Breast epithelium (tissue), 4 donors: ENCODE measurements around the gene ARHGAP10. TPM values are rescaled to one million over a fixed set of nuclear protein-coding genes. Genes with fewer than 3 reads are reported as not detected.

Source experiments
- DNase-seq, 2 donors: peaks; one replicate each; pipeline ENCODE4 v3.0.0-alpha.2; 2019; ENCODE audit warnings: low spot score in 2 of 2
- H3K27ac ChIP-seq, 2 donors: fragments of 200-600 bp; sonication (generic) in 1 of 2; one replicate each; pipeline ENCODE4 v1.5.1; 2016 to 2019; ENCODE audit warnings: mild to moderate bottlenecking in 1 of 2
- H3K27me3 ChIP-seq, 2 donors: fragments of 200-600 bp; sonication (generic) in 1 of 2; one replicate each; pipeline versions ENCODE4 v1.5.1 to v1.6.0; 2017 to 2019; ENCODE audit warnings: control low read depth in 1 of 2, mild to moderate bottlenecking in 1 of 2
- H3K36me3 ChIP-seq: fragments of 200-600 bp; one replicate; pipeline ENCODE4 v1.5.1; 2019
- H3K4me1 ChIP-seq, 2 donors: fragments of 200-600 bp; sonication (generic); one replicate each; pipeline ENCODE4 v1.5.1; 2016 to 2019; ENCODE audit warnings: control low read depth in 1 of 2
- H3K4me3 ChIP-seq, 3 donors: fragments of 200-600 bp; sonication (generic); 1 replicate in 2 of 3; 2 replicates in 1 of 3; pipeline ENCODE4 v1.5.1; 2016 to 2019; ENCODE audit warnings: mild to moderate bottlenecking in 3 of 3, moderate library complexity in 2 of 3
- H3K9me3 ChIP-seq, 2 donors: fragments of 200-600 bp; sonication (generic) in 1 of 2; one replicate each; pipeline ENCODE4 v1.5.1; 2016 to 2019; ENCODE audit warnings: control low read depth in 1 of 2
- POLR2A ChIP-seq: fragments of 450-650 bp; IDR thresholded peaks from one replicate; pipeline ENCODE4 v1.6.1; 2016; ENCODE audit warnings: antibody characterized with exemption, mild to moderate bottlenecking, moderate library complexity
- POLR2AphosphoS5 ChIP-seq, 3 donors: sonication (generic); formaldehyde crosslinking; IDR thresholded peaks; one replicate each; pipeline ENCODE4 v1.6.1; 2017; ENCODE audit warnings: antibody characterized with exemption in 3 of 3
- intact Hi-C: fragments of 100-400 bp; cut with DNase I; formaldehyde crosslinking; loops from one replicate; pipeline ENCODE4 v1.15.1; 2023; ENCODE audit warnings: low total_unique reads
- total RNA-seq, 3 donors: library from RNA; depleted of rRNA; stranded (reverse); fragments of >200 nt; gene quantifications; one replicate each; pipeline ENCODE4 v1.1.0, GENCODE V29; 2016
- TF ChIP-seq, protein P1 (sequence below), 3 donors: fragments of 450-650 bp; IDR thresholded peaks; one replicate each; pipeline ENCODE4 v1.5.1; 2016 to 2017; ENCODE audit warnings: antibody characterized with exemption in 3 of 3, mild to moderate bottlenecking in 3 of 3, moderate library complexity in 3 of 3

Gene ARHGAP10
- total RNA-seq, 3 donors from 2014 or later = 49.5 to 138 (median 62.6) TPM

DNA sequence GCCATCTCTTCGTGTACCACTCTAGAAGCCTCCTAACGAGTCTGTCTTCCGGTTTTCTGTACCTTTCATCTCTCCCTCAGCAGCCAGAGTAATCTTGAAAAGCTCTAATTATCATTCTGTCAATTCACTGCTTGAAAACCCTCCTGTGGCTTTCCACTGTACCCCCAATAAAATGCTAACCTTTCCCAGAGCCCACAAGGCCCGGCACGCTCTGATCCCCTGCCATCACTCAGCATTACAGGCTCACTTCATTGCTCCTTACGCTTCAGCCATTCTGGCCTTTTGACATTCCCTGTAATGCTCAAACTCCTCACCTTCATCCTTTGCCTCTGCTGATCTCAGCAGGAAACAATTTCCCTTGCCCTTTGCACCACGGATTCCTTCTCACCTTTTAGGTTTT lies 112.9 kb downstream of the ARHGAP10 start:
- TF ChIP-seq, protein P1, sequence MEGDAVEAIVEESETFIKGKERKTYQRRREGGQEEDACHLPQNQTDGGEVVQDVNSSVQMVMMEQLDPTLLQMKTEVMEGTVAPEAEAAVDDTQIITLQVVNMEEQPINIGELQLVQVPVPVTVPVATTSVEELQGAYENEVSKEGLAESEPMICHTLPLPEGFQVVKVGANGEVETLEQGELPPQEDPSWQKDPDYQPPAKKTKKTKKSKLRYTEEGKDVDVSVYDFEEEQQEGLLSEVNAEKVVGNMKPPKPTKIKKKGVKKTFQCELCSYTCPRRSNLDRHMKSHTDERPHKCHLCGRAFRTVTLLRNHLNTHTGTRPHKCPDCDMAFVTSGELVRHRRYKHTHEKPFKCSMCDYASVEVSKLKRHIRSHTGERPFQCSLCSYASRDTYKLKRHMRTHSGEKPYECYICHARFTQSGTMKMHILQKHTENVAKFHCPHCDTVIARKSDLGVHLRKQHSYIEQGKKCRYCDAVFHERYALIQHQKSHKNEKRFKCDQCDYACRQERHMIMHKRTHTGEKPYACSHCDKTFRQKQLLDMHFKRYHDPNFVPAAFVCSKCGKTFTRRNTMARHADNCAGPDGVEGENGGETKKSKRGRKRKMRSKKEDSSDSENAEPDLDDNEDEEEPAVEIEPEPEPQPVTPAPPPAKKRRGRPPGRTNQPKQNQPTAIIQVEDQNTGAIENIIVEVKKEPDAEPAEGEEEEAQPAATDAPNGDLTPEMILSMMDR (IDR thresholded peaks at IDR 0.05) = no peak
- TF ChIP-seq POLR2AphosphoS5 (IDR thresholded peaks at IDR 0.05) (no peak), POLR2A (no peak)
- H3K36me3 ChIP-seq = no peaks in the 10 kb centered on the region
- H3K27ac ChIP-seq = no peak overlapping the region
- H3K4me3 ChIP-seq = no peak overlapping the region
- no peaks in the 10 kb centered on the region for H3K4me1 ChIP-seq
- no peaks in the 10 kb centered on the region for H3K9me3 ChIP-seq
- no peaks in the 10 kb centered on the region for H3K27me3 ChIP-seq
- intact Hi-C loops = no loop called here
- no peak for DNase-seq

DNA sequence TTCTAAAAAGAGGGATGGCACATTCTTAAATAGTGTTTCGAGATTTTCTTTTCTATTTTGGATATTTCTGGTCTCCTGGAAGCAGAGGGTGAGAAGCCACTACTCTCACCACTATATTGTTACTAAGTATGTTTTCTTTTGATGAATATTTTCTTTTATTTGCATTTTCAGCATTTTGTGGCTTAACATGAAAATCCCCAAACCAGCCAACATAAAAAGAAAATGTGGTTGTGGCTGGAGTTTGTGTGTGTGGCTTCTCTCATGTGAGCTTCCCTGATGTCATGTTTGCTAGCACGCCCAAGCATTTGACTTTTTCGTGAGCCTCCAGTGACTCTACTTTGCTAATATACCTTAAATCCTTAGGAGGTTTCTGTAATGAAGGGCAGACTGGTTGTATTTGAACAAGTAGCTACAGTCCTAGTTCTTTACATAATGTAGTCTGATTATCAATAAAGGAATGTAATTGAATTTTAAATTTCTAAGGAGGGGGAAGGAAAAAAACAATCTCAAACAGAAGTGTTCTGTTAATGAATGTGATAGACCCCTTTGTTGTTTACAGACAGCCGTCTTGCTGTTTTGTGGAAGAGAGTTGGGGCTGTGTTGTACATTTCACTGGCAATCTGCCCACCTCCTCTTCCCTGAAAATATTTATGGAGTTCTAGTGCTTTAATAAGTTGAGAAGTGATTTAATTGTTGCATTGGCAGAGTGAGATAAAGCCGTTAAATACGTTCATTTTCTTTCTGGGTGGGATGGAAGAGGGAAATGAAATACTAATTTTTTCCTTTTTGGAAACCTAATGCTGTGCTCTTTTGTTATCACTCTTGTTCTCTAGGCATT lies 114.6 kb downstream of the ARHGAP10 start:
- Histone ChIP-seq H3K4me1 (no peaks in the 10 kb centered on the region), H3K27me3 (no peaks in the 10 kb centered on the region), H3K9me3 (no peaks in the 10 kb centered on the region), H3K4me3 (no peak overlapping the region), H3K36me3 (no peaks in the 10 kb centered on the region), H3K27ac (no peak overlapping the region)
- DNase-seq = no peak
- TF ChIP-seq, protein P1 (IDR thresholded peaks at IDR 0.05) = no peak
- intact Hi-C loops = no loop called here

DNA sequence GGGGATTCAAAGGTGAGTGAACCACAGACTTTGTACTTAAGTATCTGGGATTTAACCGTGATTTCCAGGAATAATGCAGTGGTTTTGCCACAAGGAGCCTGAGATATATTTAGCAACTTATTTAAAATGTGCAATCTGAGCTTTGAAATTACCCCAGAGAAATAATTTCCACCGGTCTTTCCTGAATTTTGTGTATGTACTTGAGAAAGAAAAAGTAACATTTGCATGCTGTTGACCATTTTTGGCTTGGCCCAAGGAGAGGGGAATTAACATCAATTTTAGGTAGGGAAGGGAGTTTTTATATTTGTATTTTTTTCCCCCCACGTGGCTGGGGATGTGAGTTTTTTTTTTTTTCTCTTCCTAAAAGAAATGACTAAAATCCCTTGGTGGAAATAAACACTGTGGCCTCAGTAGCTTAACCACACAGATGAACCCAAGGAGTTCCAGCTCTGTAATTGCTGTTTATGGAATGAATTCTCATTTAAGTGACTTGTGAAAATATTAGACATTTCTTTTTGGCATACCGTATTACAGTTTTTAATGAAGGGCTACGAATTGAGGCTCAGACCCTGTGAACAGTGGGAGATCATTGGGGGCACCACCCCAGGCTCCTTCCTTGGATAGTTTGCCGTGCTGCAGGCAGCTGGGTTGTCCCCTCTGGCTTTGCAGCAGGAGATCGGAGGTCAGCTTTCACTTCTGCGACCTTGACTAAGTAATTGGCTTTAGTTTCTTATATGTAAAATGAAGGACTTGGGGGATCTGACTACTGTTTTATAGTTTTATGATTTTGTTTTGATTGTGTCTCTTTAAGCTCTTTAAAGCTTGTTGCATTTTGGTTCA lies 116.1 kb downstream of the ARHGAP10 start:
- intact Hi-C loops = no loop called here

DNA sequence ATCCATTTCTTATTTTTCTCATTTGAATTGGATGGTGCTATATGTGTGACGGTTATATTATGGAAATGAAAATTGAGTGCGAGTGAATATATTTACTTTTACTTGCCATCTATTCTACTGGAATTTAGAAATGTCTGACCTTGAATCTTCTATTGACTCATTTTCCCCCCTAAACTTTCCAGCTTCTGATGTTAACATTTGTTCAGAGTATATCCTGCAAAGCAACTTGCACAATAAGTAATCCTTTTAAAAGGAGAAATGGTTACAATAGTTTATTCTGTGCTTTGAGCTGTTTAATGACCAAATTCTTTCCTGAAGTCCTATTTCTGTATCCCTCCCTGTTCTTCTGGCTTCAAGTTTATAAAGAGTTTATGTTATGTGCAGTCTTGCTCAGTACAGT lies 116.7 kb downstream of the ARHGAP10 start:
- H3K36me3 ChIP-seq = no peaks in the 10 kb centered on the region
- TF ChIP-seq POLR2A (no peak), POLR2AphosphoS5 (IDR thresholded peaks at IDR 0.05) (no peak)
- TF ChIP-seq, protein P1 (IDR thresholded peaks at IDR 0.05) = no peak
- no peak overlapping the region for H3K4me3 ChIP-seq
- DNase-seq = no peak
- no peaks in the 10 kb centered on the region for H3K4me1 ChIP-seq
- intact Hi-C loops = no loop called here
- no peaks in the 10 kb centered on the region for H3K9me3 ChIP-seq
- H3K27me3 ChIP-seq = no peaks in the 10 kb centered on the region
- no peak overlapping the region for H3K27ac ChIP-seq

More for the DNA sequence above, 116.1 kb downstream of the ARHGAP10 start:
- no peak for DNase-seq
- Histone ChIP-seq H3K27me3 (no peaks in the 10 kb centered on the region), H3K27ac (peak overlapping the region in 1 of 2 donors; percentile 29), H3K9me3 (no peaks in the 10 kb centered on the region), H3K4me1 (no peaks in the 10 kb centered on the region), H3K4me3 (no peak overlapping the region), H3K36me3 (no peaks in the 10 kb centered on the region)
- TF ChIP-seq, protein P1 (IDR thresholded peaks at IDR 0.05) = no peak
- no peak for TF ChIP-seq POLR2AphosphoS5 (IDR thresholded peaks at IDR 0.05)

DNA sequence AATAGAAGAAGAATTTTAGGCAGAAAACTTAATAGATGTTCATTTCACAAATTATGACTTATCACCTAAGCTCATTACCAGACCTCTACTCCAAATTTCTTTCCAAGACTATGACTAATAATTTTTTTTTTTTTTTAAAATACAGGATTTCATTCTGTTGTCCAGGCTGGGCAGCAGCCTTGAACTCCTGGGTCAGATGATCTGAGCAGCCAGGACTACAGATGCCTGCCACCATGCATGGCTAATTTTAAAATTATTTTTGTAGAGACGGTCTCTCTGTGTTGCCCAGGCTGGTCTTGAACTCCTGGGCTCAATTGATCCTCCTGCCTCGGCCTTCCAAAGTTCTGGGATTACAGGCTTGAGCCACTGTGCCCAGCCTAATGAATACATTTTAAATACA lies 119.2 kb downstream of the ARHGAP10 start:
- Histone ChIP-seq H3K27ac (no peak overlapping the region), H3K4me1 (no peaks in the 10 kb centered on the region)

More for the DNA sequence above, 119.2 kb downstream of the ARHGAP10 start:
- TF ChIP-seq POLR2AphosphoS5 (IDR thresholded peaks at IDR 0.05) (no peak), POLR2A (no peak)
- TF ChIP-seq, protein P1 (IDR thresholded peaks at IDR 0.05) = no peak
- no peaks in the 10 kb centered on the region for H3K9me3 ChIP-seq
- DNase-seq = no peak
- no peak overlapping the region for H3K4me3 ChIP-seq
- H3K27me3 ChIP-seq = no peaks in the 10 kb centered on the region
- H3K36me3 ChIP-seq = no peaks in the 10 kb centered on the region
- intact Hi-C loops = no loop called here
